Suppressor macrophage treated with lipopolysaccharide for 4 hours (primary cell): ENCODE measurements around the gene CALD1.
A peak's percentile ranks its signal among the peaks of the same experiment; 100 is the strongest.

Experiments used
- DNase-seq: peaks from one replicate; pipeline ENCODE4 v3.0.0-alpha.2; 2020

Gene CALD1

GRCh38 chr7:134932707-134933370 lies 153.4 kb downstream of the CALD1 start:
- DNase-seq = peak; percentile 29

GRCh38 chr7:134933460-134934068 lies 154.1 kb downstream of the CALD1 start:
- DNase-seq = no peak

- peak; percentile 35 for DNase-seq
Measured at GRCh38 chr7:134935701-134936100, 156.3 kb downstream of the CALD1 start.

GRCh38 chr7:134936893-134937510 lies 157.6 kb downstream of the CALD1 start:
- DNase-seq = no peak

- DNase-seq = no peak
Measured at GRCh38 chr7:134938141-134938540, 158.7 kb downstream of the CALD1 start.

- DNase-seq = no peak
Measured at GRCh38 chr7:134939136-134939535, 159.7 kb downstream of the CALD1 start.

- no peak for DNase-seq
Measured at GRCh38 chr7:134940729-134941128, 161.3 kb downstream of the CALD1 start.

GRCh38 chr7:134941185-134941900 lies 161.9 kb downstream of the CALD1 start:
- no peak for DNase-seq

- no peak for DNase-seq
Measured at GRCh38 chr7:134941952-134942351, 162.5 kb downstream of the CALD1 start.

- no peak for DNase-seq
Measured at GRCh38 chr7:134942690-134943466, 163.4 kb downstream of the CALD1 start.

- DNase-seq = peak; percentile 56
Measured at GRCh38 chr7:134943785-134944400, 164.5 kb downstream of the CALD1 start.

- no peak for DNase-seq
Measured at GRCh38 chr7:134945691-134946090, 166.3 kb downstream of the CALD1 start.

- peak; percentile 30 for DNase-seq
Measured at GRCh38 chr7:134946260-134946659, 166.8 kb downstream of the CALD1 start.

GRCh38 chr7:134947329-134947728 lies 167.9 kb downstream of the CALD1 start:
- no peak for DNase-seq

GRCh38 chr7:134947831-134948230 lies 168.4 kb downstream of the CALD1 start:
- no peak for DNase-seq

GRCh38 chr7:134948246-134948645 lies 168.8 kb downstream of the CALD1 start:
- no peak for DNase-seq

- no peak for DNase-seq
Measured at GRCh38 chr7:134948736-134949135, 169.3 kb downstream of the CALD1 start.

- DNase-seq = no peak
Measured at GRCh38 chr7:134949171-134949570, 169.7 kb downstream of the CALD1 start.

GRCh38 chr7:134954197-134955082 lies 175.0 kb downstream of the CALD1 start:
- peak; percentile 54 for DNase-seq

GRCh38 chr7:134957005-134957404 lies 177.6 kb downstream of the CALD1 start:
- no peak for DNase-seq

- DNase-seq = no peak
Measured at GRCh38 chr7:134959810-134960209, 180.4 kb downstream of the CALD1 start.
